ENCODE data around the gene PEPD.

DNA sequence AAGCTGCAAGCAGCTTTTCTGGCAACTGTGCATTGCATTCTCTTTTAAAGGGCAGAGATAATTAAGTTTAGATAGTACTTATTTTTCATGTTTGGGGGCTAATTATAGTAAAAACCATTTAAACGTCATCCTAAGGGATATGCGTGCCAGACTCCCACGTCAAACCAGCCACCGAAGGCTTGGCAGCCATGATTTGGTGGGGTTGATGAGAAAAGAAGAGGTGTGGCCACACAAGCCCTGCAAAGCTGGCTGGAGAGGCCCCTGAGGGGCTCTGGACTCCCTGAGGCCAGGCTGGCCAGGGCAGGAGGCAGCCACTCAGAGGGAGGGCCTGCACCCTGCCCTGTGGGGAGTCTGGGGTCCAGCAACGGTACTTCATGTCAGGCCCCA, 17.5 kb downstream of the PEPD start:
- no peak for TF ChIP-seq EZH2 (optimal IDR thresholded peaks at IDR 0.05; ENCODE audit: low read depth, low read length)
- TF ChIP-seq, protein P1, sequence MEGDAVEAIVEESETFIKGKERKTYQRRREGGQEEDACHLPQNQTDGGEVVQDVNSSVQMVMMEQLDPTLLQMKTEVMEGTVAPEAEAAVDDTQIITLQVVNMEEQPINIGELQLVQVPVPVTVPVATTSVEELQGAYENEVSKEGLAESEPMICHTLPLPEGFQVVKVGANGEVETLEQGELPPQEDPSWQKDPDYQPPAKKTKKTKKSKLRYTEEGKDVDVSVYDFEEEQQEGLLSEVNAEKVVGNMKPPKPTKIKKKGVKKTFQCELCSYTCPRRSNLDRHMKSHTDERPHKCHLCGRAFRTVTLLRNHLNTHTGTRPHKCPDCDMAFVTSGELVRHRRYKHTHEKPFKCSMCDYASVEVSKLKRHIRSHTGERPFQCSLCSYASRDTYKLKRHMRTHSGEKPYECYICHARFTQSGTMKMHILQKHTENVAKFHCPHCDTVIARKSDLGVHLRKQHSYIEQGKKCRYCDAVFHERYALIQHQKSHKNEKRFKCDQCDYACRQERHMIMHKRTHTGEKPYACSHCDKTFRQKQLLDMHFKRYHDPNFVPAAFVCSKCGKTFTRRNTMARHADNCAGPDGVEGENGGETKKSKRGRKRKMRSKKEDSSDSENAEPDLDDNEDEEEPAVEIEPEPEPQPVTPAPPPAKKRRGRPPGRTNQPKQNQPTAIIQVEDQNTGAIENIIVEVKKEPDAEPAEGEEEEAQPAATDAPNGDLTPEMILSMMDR (IDR thresholded peaks at IDR 0.05; ENCODE audit: low read length): no peak
